Type B pancreatic cell (in vitro differentiated cells): Measurements from ENCODE around the gene PM20D2. TPM values are rescaled to one million over a fixed set of nuclear protein-coding genes. Genes with fewer than 3 reads are reported as not detected.

Experiments used
- DNase-seq: peaks from one replicate; pipeline ENCODE4 v3.0.0; 2021; ENCODE audit warnings: mixed read lengths; ENCODE audit not compliant: unreplicated experiment; ENCODE audit errors: extremely low spot score
- H3K27ac Mint-ChIP-seq: 2 replicates; pipeline ENCODE4 v1.8.0; 2021; ENCODE audit warnings: mild to moderate bottlenecking, mixed read lengths
- H3K27me3 Mint-ChIP-seq: 2 replicates; pipeline ENCODE4 v1.8.0; 2021; ENCODE audit warnings: mixed read lengths
- H3K36me3 Mint-ChIP-seq: 2 replicates; pipeline ENCODE4 v1.8.0; 2021; ENCODE audit warnings: mixed read lengths
- H3K4me1 Mint-ChIP-seq: one replicate; pipeline ENCODE4 v1.8.0; 2021; ENCODE audit warnings: mixed read lengths; ENCODE audit not compliant: unreplicated experiment
- H3K4me3 Mint-ChIP-seq: 2 replicates; pipeline ENCODE4 v1.8.0; 2021; ENCODE audit warnings: mild to moderate bottlenecking, mixed read lengths
- H3K9me3 Mint-ChIP-seq: 2 replicates; pipeline ENCODE4 v1.8.0; 2021; ENCODE audit warnings: mixed read lengths
- long read RNA-seq: library from polyadenylated mRNA; unstranded; transcript quantifications from one replicate; pipeline ENCODE4 v2.0.0, GENCODE V29; 2020
- total RNA-seq: library from RNA; stranded (reverse); gene quantifications from 2 replicates; pipeline ENCODE4 v1.2.1, GENCODE V29; 2021; ENCODE audit warnings: low replicate concordance
- TF ChIP-seq, protein P1 (sequence below): fragments of 200-600 bp; sonication (generic); conservative IDR thresholded peaks from 2 replicates; pipeline ENCODE4 v1.5.0; 2021; ENCODE audit warnings: antibody characterized with exemption, mild to moderate bottlenecking

The PM20D2 gene, protein sequence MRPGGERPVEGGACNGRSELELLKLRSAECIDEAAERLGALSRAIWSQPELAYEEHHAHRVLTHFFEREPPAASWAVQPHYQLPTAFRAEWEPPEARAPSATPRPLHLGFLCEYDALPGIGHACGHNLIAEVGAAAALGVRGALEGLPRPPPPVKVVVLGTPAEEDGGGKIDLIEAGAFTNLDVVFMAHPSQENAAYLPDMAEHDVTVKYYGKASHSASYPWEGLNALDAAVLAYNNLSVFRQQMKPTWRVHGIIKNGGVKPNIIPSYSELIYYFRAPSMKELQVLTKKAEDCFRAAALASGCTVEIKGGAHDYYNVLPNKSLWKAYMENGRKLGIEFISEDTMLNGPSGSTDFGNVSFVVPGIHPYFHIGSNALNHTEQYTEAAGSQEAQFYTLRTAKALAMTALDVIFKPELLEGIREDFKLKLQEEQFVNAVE
- 10.3 and 15.3 TPM in 2 replicates for total RNA-seq
- long read RNA-seq, partial matches to known transcripts, result 5 of 6 reads
- long read RNA-seq, other reads (novel, unspliced or antisense), result 1 of 6 reads

DNA sequence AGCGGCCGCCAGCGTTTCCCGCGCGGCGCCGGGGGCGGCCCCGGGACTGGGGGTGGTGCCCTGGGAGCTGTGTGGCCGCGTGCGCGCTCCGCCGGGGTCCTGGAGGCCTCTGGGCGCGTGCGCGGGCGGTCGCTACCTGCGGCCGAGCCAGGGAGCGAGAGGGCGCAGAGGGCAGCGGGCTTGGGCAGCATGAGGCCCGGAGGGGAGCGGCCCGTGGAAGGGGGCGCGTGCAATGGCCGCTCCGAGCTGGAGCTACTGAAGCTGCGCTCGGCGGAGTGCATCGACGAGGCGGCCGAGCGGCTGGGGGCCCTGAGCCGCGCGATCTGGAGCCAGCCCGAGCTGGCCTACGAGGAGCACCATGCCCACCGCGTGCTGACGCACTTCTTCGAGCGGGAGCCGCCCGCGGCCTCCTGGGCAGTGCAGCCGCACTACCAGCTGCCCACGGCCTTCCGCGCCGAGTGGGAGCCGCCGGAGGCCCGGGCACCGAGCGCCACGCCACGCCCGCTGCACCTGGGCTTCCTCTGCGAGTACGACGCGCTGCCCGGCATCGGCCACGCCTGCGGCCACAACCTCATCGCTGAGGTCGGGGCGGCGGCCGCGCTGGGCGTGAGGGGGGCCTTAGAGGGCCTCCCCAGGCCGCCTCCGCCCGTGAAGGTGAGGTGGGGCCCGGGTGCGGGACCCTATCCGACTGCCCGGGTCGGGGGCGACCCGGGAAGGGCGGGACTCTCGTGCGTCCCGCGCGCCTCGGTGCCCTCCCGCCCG is at the start of gene PM20D2:
TSS of gene PM20D2 (plus strand) at position 100 of the 762 bp plus-strand sequence. CDS start at position 190, 90 bp downstream.
- Mint-ChIP-seq H3K27me3 (no peaks in the 10 kb centered on the region), H3K4me1 (peaks cover 27% of the 10 kb centered on the region), H3K36me3 (peaks cover 8% of the 10 kb centered on the region), H3K4me3 (peak within 1 kb of the TSS; percentile 93), H3K27ac (peak within 1 kb of the TSS; percentile 91), H3K9me3 (peaks cover 3% of the 10 kb centered on the region)
- TF ChIP-seq, protein P1, sequence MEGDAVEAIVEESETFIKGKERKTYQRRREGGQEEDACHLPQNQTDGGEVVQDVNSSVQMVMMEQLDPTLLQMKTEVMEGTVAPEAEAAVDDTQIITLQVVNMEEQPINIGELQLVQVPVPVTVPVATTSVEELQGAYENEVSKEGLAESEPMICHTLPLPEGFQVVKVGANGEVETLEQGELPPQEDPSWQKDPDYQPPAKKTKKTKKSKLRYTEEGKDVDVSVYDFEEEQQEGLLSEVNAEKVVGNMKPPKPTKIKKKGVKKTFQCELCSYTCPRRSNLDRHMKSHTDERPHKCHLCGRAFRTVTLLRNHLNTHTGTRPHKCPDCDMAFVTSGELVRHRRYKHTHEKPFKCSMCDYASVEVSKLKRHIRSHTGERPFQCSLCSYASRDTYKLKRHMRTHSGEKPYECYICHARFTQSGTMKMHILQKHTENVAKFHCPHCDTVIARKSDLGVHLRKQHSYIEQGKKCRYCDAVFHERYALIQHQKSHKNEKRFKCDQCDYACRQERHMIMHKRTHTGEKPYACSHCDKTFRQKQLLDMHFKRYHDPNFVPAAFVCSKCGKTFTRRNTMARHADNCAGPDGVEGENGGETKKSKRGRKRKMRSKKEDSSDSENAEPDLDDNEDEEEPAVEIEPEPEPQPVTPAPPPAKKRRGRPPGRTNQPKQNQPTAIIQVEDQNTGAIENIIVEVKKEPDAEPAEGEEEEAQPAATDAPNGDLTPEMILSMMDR, result no peak
- DNase-seq, result peak; percentile 77

DNA sequence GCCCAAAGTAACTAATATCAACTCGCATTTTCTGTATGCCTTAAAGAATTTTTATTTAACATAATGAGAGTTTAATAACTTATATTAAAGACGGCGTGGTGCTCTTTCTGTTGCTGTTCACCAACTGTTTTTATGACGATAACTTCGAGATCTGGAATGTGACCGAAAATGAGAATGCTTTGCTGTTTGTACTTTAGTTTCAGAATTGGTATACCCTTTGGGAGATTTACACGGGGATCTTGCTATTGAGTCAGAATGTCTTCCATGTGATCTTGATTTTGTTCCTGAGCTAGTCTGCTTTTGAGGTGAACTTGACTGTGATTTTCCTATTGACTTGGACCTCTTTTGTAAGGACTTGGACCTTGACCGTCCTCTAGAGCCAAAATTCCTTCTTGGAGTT is 47.4 kb upstream of the PM20D2 start:
- Mint-ChIP-seq H3K27ac (no peak overlapping the region), H3K4me1 (no peaks in the 10 kb centered on the region), H3K36me3 (peaks cover 6% of the 10 kb centered on the region), H3K27me3 (no peaks in the 10 kb centered on the region), H3K4me3 (no peak overlapping the region), H3K9me3 (no peaks in the 10 kb centered on the region)
- TF ChIP-seq, protein P1, result no peak
- no peak for DNase-seq

DNA sequence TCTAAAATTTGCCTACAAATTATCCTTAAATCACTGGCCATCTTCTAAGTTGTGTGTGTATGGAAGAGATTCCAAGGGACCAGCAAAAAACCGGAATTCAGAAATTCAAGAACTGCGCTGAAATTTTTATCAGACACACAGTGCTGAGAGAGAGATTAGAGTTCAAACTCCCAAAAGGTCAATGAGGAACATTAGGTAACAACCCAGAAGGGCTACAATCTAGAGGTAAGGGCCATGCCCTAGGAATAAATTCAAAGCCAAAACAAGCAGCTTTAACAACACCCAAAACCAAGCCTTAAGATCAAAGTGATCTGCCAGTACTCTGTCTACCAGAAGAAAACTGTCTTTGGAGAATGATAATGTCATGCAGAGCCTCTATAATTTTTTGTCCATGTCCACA is 45.7 kb upstream of the PM20D2 start:
- no peak for DNase-seq
- TF ChIP-seq, protein P1, result no peak
- no peak overlapping the region for H3K4me3 Mint-ChIP-seq
- H3K36me3 Mint-ChIP-seq, result peaks cover 8% of the 10 kb centered on the region
- no peaks in the 10 kb centered on the region for H3K9me3 Mint-ChIP-seq
- H3K4me1 Mint-ChIP-seq, result no peaks in the 10 kb centered on the region
- H3K27me3 Mint-ChIP-seq, result no peaks in the 10 kb centered on the region
- no peak overlapping the region for H3K27ac Mint-ChIP-seq

DNA sequence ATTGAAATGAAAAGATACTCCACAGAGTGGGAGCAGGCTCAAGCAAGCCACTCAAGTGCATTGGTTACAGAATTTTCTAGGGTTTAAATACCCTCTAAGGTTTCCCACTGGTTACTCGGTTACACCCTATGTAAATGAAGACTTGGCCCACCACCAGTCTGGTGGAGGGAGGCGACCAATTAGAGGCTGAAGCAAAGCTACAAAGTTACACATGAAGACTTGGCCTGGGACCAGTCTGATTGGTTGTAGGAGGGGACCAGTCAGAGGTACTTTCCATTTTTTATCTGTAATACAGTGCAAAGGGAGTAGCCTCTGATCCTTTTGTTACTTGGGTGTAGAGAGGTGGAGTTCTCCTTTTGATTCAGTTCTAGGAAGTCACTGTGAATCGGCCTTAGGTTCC is 35.6 kb upstream of the PM20D2 start:
- Mint-ChIP-seq H3K27ac (no peak overlapping the region), H3K27me3 (no peaks in the 10 kb centered on the region), H3K36me3 (peaks cover 10% of the 10 kb centered on the region), H3K4me3 (no peak overlapping the region), H3K4me1 (no peaks in the 10 kb centered on the region), H3K9me3 (no peaks in the 10 kb centered on the region)
- TF ChIP-seq, protein P1, result no peak
- no peak for DNase-seq

DNA sequence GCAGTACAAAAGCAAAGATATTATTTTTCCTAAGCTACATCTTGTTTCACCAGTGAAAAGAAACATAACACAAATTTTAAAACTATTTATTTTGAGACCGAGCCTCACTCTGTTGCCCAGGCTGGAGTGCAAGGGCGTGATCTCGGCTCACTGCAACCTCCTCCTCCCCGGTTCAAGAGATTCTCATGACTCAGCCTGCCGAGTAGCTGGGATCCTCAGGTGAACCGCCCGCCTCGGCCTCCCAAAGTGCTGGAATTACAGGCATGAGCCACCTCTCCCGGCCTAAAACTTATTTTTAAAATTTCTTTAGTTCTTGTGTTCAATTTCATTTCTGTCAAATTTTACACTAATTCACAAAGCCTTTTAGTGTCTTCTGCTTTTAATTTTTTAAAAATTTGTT is 33.9 kb upstream of the PM20D2 start:
- Mint-ChIP-seq H3K9me3 (no peaks in the 10 kb centered on the region), H3K36me3 (peaks cover 8% of the 10 kb centered on the region), H3K27ac (no peak overlapping the region), H3K4me3 (no peak overlapping the region), H3K4me1 (peaks cover 4% of the 10 kb centered on the region), H3K27me3 (peaks cover 2% of the 10 kb centered on the region)
- no peak for DNase-seq
- TF ChIP-seq, protein P1, result no peak
